SU-DHL-6 (cell line): ENCODE results near the gene IFT43.

Experiments
- H2AFZ ChIP-seq: fragments of 200-600 bp; sonication (generic); 2 replicates; pipeline ENCODE4 v1.6.1; 2014; ENCODE audit warnings: low read depth, mild to moderate bottlenecking, moderate library complexity, mixed read lengths, antibody characterized with exemption, low read length; ENCODE audit not compliant: severe bottlenecking
- H3F3A ChIP-seq: fragments of 200-600 bp; shearing (Covaris generic); 2 replicates; pipeline ENCODE4 v1.6.0; 2016; ENCODE audit warnings: antibody characterized with exemption, mild to moderate bottlenecking; ENCODE audit not compliant: insufficient read depth
- H3K27ac ChIP-seq: fragments of 200-600 bp; sonication (generic); 2 replicates; pipeline ENCODE4 v1.5.1; 2016; ENCODE audit warnings: low read depth, mild to moderate bottlenecking, low read length, moderate library complexity, mixed read lengths
- H3K27me3 ChIP-seq: fragments of 200-600 bp; sonication (generic), shearing (Covaris generic); 2 replicates; pipeline ENCODE4 v1.6.0; 2014; ENCODE audit warnings: mild to moderate bottlenecking, low read length
- H3K36me3 ChIP-seq: fragments of 200-600 bp; sonication (generic); 2 replicates; pipeline ENCODE4 v1.6.1; 2014; ENCODE audit warnings: mild to moderate bottlenecking, low read length, mixed read lengths
- H3K4me2 ChIP-seq: fragments of 300-600, 200-600 bp; shearing (Covaris generic), sonication (generic); 2 replicates; pipeline ENCODE4 v1.6.0; 2014; ENCODE audit warnings: low read length, low read depth, mild to moderate bottlenecking; ENCODE audit not compliant: poor library complexity, severe bottlenecking
- H3K4me3 ChIP-seq: fragments of 200-600 bp; sonication (generic); 2 replicates; pipeline ENCODE4 v1.5.1; 2014; ENCODE audit warnings: antibody characterized with exemption, low read length, mild to moderate bottlenecking, mixed read lengths; ENCODE audit not compliant: insufficient read depth, poor library complexity, severe bottlenecking
- H3K79me2 ChIP-seq: fragments of 200-600 bp; sonication (generic); 2 replicates; pipeline ENCODE4 v1.6.1; 2014; ENCODE audit warnings: mild to moderate bottlenecking, low read length, moderate library complexity; ENCODE audit not compliant: insufficient read depth
- H3K9ac ChIP-seq: fragments of 200-600 bp; sonication (generic); 2 replicates; pipeline ENCODE4 v1.7.0; 2014; ENCODE audit warnings: mild to moderate bottlenecking, low read length
- H3K9me2 ChIP-seq: fragments of 200-600 bp; sonication (generic); replicated peaks from 2 replicates; pipeline ENCODE4 v1.6.1; 2014; ENCODE audit warnings: low read length; ENCODE audit not compliant: insufficient read depth
- H3K9me3 ChIP-seq: fragments of 200-600 bp; sonication (generic); 2 replicates; pipeline ENCODE4 v1.6.1; 2014; ENCODE audit warnings: low read length, mixed read lengths; ENCODE audit not compliant: insufficient read depth
- H4K20me1 ChIP-seq: fragments of 200-600 bp; sonication (generic); 2 replicates; pipeline ENCODE4 v1.6.1; 2014; ENCODE audit warnings: low read depth, mild to moderate bottlenecking, antibody characterized with exemption, low read length, moderate library complexity, mixed read lengths
- CTCF ChIP-seq: fragments of 200-600 bp; sonication (generic); IDR thresholded peaks from one replicate; pipeline ENCODE4 v1.5.1; 2017; ENCODE audit warnings: antibody characterized with exemption, mild to moderate bottlenecking, low read length, moderate library complexity; ENCODE audit not compliant: insufficient read depth, poor library complexity, severe bottlenecking
- EZH2phosphoT487 ChIP-seq: fragments of 200-600 bp; sonication (generic), shearing (Covaris generic); conservative IDR thresholded peaks from 2 replicates; pipeline ENCODE4 v1.6.1; 2018; ENCODE audit warnings: mild to moderate bottlenecking, antibody characterized with exemption, low read length, moderate library complexity, mixed read lengths

Gene IFT43

GRCh38 chr14:75990297-75990696 lies 4.7 kb downstream of the IFT43 start:
- Histone ChIP-seq H3K9ac (no peak overlapping the region), H3K27ac (no peak overlapping the region), H3K9me2 (no peaks in the 10 kb centered on the region), H3K4me3 (no peak overlapping the region), H4K20me1 (no peaks in the 10 kb centered on the region), H3K9me3 (no peaks in the 10 kb centered on the region), H3F3A (no peaks in the 10 kb centered on the region), H3K27me3 (no peaks in the 10 kb centered on the region), H3K4me2 (no peak overlapping the region), H3K79me2 (no peaks in the 10 kb centered on the region), H3K36me3 (no peaks in the 10 kb centered on the region), H2AFZ (no peak overlapping the region)
- TF ChIP-seq EZH2phosphoT487, result no peak
- TF ChIP-seq CTCF, result no peak

DNA sequence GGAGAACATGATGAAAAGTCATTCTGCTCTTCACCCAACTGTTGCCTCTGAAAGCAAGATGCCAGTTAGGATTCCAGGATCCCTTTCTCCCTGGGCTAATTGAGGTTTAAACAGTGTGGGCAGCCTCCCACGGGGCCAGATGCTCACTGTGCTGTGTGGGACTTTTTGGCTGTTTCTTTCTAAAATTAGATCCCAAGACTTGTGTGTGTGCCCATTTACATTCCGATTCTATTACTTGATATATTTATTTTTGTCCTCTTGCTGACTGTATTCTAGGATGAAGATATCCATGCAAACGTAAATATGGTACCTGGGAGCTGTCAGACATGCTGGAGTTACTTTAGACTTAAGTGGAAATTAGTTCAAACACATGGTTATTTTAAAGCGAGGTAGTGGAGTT lies 6.2 kb downstream of the IFT43 start:
- Histone ChIP-seq H4K20me1 (no peaks in the 10 kb centered on the region), H3K4me3 (no peak overlapping the region), H2AFZ (no peak overlapping the region), H3K9ac (no peak overlapping the region), H3K27ac (no peak overlapping the region), H3K36me3 (no peaks in the 10 kb centered on the region), H3K9me3 (no peaks in the 10 kb centered on the region), H3K79me2 (no peaks in the 10 kb centered on the region), H3F3A (no peaks in the 10 kb centered on the region), H3K9me2 (no peaks in the 10 kb centered on the region), H3K27me3 (no peaks in the 10 kb centered on the region), H3K4me2 (no peak overlapping the region)
- no peak for TF ChIP-seq EZH2phosphoT487
- TF ChIP-seq CTCF, result no peak

GRCh38 chr14:75993567-75994041 lies 8.0 kb downstream of the IFT43 start:
- Histone ChIP-seq H3K4me3 (no peak overlapping the region), H3K9ac (no peak overlapping the region), H3K4me2 (no peak overlapping the region), H3K36me3 (no peaks in the 10 kb centered on the region), H3K27ac (no peak overlapping the region), H3K27me3 (no peaks in the 10 kb centered on the region), H3K79me2 (no peaks in the 10 kb centered on the region), H3K9me2 (no peaks in the 10 kb centered on the region), H3F3A (no peaks in the 10 kb centered on the region), H3K9me3 (no peaks in the 10 kb centered on the region), H4K20me1 (no peaks in the 10 kb centered on the region), H2AFZ (no peak overlapping the region)
- no peak for TF ChIP-seq CTCF
